PC-3 (cell line): ENCODE measurements around the gene ANKRD40. TPM values are rescaled to one million over a fixed set of nuclear protein-coding genes. Genes with fewer than 3 reads are reported as not detected.

Experiments used
- ATAC-seq: fragments of 200-7000 bp; cut with Tn5 transposase; 2 replicates; pipeline ENCODE4 v1.9.1; 2020; ENCODE audit warnings: mild to moderate bottlenecking, moderate library complexity
- BruUV-seq: library from RNA; stranded (reverse); fragments of 400-500 nt; replicated peaks from 2 replicates; lab custom pipeline; 2021; lab: Mats Ljungman, UMichigan
- CTCF ChIA-PET: fragments of 300-600 bp; sonication (Branson Sonifier 250); formaldehyde crosslinking; loops from one replicate; lab custom pipeline; 2022; ENCODE audit warnings: antibody characterized with exemption; lab: Charles Lee
- POLR2A ChIA-PET: fragments of 300-600 bp; sonication (Branson Sonifier 250); formaldehyde crosslinking; loops from one replicate; lab custom pipeline; 2022; ENCODE audit warnings: antibody characterized with exemption; ENCODE audit not compliant: unreplicated experiment; lab: Charles Lee
- DNase-seq: peaks from one replicate; pipeline ENCODE4 v3.0.0-alpha.2; 2015
- H2AFZ ChIP-seq: fragments of 300-600 bp; sonication (generic); 2 replicates; pipeline ENCODE4 v1.6.0; 2016; ENCODE audit warnings: antibody characterized with exemption, low read length
- H3F3A ChIP-seq: fragments of 300-600 bp; sonication (generic); one replicate; pipeline ENCODE4 v1.6.0; 2017; ENCODE audit warnings: antibody characterized with exemption, low read length, control low read depth, mild to moderate bottlenecking; ENCODE audit not compliant: unreplicated experiment
- H3K27ac ChIP-seq: fragments of 300-600 bp; sonication (generic); 2 replicates; pipeline ENCODE4 v1.5.1; 2016; ENCODE audit warnings: mild to moderate bottlenecking, low read length
- H3K27me3 ChIP-seq: fragments of 300-600 bp; sonication (generic); 2 replicates; pipeline ENCODE4 v1.6.1; 2016; ENCODE audit warnings: low read length, mixed read lengths
- H3K36me3 ChIP-seq: fragments of 300-600 bp; sonication (generic); 2 replicates; pipeline ENCODE4 v1.6.1; 2016; ENCODE audit warnings: low read depth, mixed run types, low read length, mixed read lengths
- H3K4me1 ChIP-seq: fragments of 300-600 bp; sonication (generic); 2 replicates; pipeline ENCODE4 v1.5.1; 2016; ENCODE audit warnings: low read length; ENCODE audit not compliant: insufficient read depth
- H3K4me2 ChIP-seq: fragments of 300-600 bp; sonication (generic); 2 replicates; pipeline ENCODE4 v1.6.0; 2016; ENCODE audit warnings: low read length
- H3K4me3 ChIP-seq: fragments of 300-600 bp; sonication (generic); 2 replicates; pipeline ENCODE4 v1.5.1; 2016; ENCODE audit warnings: mild to moderate bottlenecking, low read length, mixed read lengths
- H3K79me2 ChIP-seq: fragments of 300-600 bp; sonication (generic); 2 replicates; pipeline ENCODE4 v1.6.1; 2017; ENCODE audit warnings: low read length, mixed read lengths
- H3K9ac ChIP-seq: fragments of 300-600 bp; sonication (generic); 2 replicates; pipeline ENCODE4 v1.6.0; 2016; ENCODE audit warnings: mild to moderate bottlenecking, low read length
- H3K9me2 ChIP-seq: fragments of 300-600 bp; sonication (generic); replicated peaks from 2 replicates; pipeline ENCODE4 v1.6.1; 2016; ENCODE audit warnings: mixed run types, low read length, mixed read lengths
- H3K9me3 ChIP-seq: fragments of 300-600 bp; sonication (generic); 2 replicates; pipeline ENCODE4 v1.6.1; 2016; ENCODE audit warnings: low read length, mixed read lengths
- H4K20me1 ChIP-seq: fragments of 300-600 bp; sonication (generic); 2 replicates; pipeline ENCODE4 v1.6.1; 2016; ENCODE audit warnings: low read length, mixed read lengths
- EZH2 ChIP-seq: fragments of 300-600 bp; sonication (generic); IDR thresholded peaks from one replicate; pipeline ENCODE4 v1.6.1; 2017; ENCODE audit warnings: antibody characterized with exemption, mild to moderate bottlenecking, low read length; ENCODE audit not compliant: unreplicated experiment
- EZH2phosphoT487 ChIP-seq: fragments of 300-600 bp; sonication (generic); IDR thresholded peaks from 2 replicates; pipeline ENCODE4 v1.6.1; 2018; ENCODE audit warnings: mild to moderate bottlenecking, antibody characterized with exemption, low read length, borderline replicate concordance
- intact Hi-C: fragments of 100-400 bp; cut with micrococcal nuclease; formaldehyde crosslinking; loops from 2 replicates; pipeline ENCODE4 v1.9.0; 2023
- total RNA-seq: library from RNA; depleted of rRNA; stranded (reverse); fragments of >200 nt; gene quantifications from 2 replicates; pipeline ENCODE4 v1.2.3, GENCODE V29; 2014
- TF ChIP-seq, protein P1 (sequence below): fragments of 300-600 bp; sonication (generic); conservative IDR thresholded peaks from 2 replicates; pipeline ENCODE4 v1.5.1; 2017; ENCODE audit warnings: antibody characterized with exemption, low read depth, mild to moderate bottlenecking, low read length

Gene ANKRD40
- total RNA-seq, 1 experiment from 2014 or later = 44.2 TPM

DNA sequence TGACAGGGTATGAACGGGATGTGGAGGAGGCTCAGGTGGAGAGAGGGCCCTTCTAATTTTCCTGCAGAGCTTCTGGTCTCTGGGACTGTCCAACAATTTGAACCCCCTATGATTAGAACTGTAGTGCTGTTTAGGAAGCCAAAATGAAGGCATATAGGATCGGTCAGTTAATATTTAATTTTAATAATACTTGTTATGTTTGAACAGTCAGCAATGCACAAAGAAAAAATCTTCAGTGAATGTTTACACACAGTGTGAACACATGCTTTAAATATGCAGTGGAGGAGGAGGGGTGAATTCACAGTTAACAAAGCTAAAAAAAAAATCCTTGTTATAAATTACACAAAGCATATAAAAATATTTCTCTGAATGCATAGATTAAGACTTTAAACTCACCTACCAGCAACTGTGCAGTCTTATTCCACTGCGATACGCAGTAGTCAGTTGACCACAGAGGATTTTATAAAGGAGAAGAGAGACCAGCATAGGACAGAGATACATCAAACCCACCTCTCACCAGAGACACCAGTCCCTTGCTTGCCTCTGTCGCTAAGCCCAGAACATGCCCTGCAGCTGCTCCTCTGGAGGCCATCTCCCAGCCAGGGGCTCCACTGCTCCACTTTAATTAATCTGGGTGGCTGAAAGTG is 14.6 kb downstream of the ANKRD40 start:
- peaks cover 34% of the 10 kb centered on the region for H3K36me3 ChIP-seq
- peak; percentile 67 for ATAC-seq
- H3K4me3 ChIP-seq = peak overlapping the region; percentile 50

DNA sequence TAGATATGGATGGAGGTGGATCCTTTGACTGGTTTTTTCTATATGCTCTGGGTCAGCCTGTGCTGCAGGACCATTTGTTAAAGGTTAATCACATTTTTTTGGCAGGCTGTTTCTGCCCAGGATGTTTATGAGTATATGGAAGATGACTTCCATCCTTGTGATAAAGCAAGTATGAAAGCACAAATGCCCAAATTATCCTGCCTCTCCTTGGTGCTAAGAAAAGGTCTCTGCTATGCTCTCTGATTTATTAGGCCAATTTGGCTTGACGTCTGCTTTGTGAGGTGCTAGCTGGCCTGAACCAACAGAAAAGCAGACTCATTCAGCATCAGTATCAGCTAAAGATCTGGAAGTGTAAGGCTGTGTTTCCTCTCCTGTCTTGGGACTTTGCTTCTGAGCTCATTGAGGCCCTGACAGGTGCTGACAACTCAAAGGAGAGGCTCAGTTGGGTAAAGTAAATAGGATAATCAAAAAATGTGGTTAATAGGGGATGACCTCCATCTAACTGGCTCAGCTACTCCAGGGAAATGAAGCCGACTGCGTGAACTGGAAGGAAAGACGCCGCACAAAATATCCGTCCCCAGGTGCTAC is 15.2 kb downstream of the ANKRD40 start:
- TF ChIP-seq, protein P1, sequence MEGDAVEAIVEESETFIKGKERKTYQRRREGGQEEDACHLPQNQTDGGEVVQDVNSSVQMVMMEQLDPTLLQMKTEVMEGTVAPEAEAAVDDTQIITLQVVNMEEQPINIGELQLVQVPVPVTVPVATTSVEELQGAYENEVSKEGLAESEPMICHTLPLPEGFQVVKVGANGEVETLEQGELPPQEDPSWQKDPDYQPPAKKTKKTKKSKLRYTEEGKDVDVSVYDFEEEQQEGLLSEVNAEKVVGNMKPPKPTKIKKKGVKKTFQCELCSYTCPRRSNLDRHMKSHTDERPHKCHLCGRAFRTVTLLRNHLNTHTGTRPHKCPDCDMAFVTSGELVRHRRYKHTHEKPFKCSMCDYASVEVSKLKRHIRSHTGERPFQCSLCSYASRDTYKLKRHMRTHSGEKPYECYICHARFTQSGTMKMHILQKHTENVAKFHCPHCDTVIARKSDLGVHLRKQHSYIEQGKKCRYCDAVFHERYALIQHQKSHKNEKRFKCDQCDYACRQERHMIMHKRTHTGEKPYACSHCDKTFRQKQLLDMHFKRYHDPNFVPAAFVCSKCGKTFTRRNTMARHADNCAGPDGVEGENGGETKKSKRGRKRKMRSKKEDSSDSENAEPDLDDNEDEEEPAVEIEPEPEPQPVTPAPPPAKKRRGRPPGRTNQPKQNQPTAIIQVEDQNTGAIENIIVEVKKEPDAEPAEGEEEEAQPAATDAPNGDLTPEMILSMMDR = no peak
- TF ChIP-seq EZH2 (no peak), EZH2phosphoT487 (no peak)
- ChIA-PET POLR2A (interaction anchor here (0.9 to 1.4 kb wide), 3 partner anchors 31 to 206 kb away, joined by 5 to 17 read pairs (median 8); no protein-coding TSS in a partner anchor), CTCF (interaction anchor here (0.6 to 1.5 kb wide), 5 partner anchors 31 to 142 kb away, joined by 3 to 6 read pairs (median 5); no protein-coding TSS in a partner anchor)
- TSS peak; percentile 20 for BruUV-seq
- H2AFZ ChIP-seq = no peak overlapping the region
- peaks cover 29% of the 10 kb centered on the region for H3K36me3 ChIP-seq
- intact Hi-C loops = loop anchor here (1.0 kb wide), 2 partner anchors 11 to 31 kb away; no protein-coding TSS in a partner anchor
- H3K79me2 ChIP-seq = peaks cover 15% of the 10 kb centered on the region
- no peaks in the 10 kb centered on the region for H4K20me1 ChIP-seq
- peaks cover 17% of the 10 kb centered on the region for H3F3A ChIP-seq
- peaks cover 86% of the 10 kb centered on the region for H3K4me1 ChIP-seq
- peak overlapping the region; percentile 51 for H3K9ac ChIP-seq
- no peaks in the 10 kb centered on the region for H3K9me3 ChIP-seq
- H3K27me3 ChIP-seq = no peaks in the 10 kb centered on the region
- peak overlapping the region; percentile 50 for H3K4me3 ChIP-seq
- peak overlapping the region; percentile 86 for H3K27ac ChIP-seq
- ATAC-seq (peak; percentile 23), DNase-seq (peak; percentile 67)
- peak overlapping the region; percentile 82 for H3K4me2 ChIP-seq
- no peaks in the 10 kb centered on the region for H3K9me2 ChIP-seq

More for the DNA sequence above, 14.6 kb downstream of the ANKRD40 start:
- Histone ChIP-seq H3K9me2 (no peaks in the 10 kb centered on the region), H3K79me2 (peaks cover 21% of the 10 kb centered on the region), H3F3A (peaks cover 17% of the 10 kb centered on the region), H3K9ac (peak overlapping the region; percentile 51), H3K9me3 (no peaks in the 10 kb centered on the region), H3K27me3 (no peaks in the 10 kb centered on the region), H2AFZ (no peak overlapping the region), H3K4me2 (peak overlapping the region; percentile 82), H3K27ac (peak overlapping the region; percentile 86), H3K4me1 (peaks cover 91% of the 10 kb centered on the region), H4K20me1 (no peaks in the 10 kb centered on the region)
- DNase-seq = peak; percentile 94
- ChIA-PET POLR2A (interaction anchor here (0.6 to 1.4 kb wide), 4 partner anchors 12 to 206 kb away, joined by 5 to 17 read pairs (median 9); no protein-coding TSS in a partner anchor), CTCF (interaction anchor here (0.6 to 1.5 kb wide), 8 partner anchors 31 to 211 kb away, joined by 3 to 9 read pairs (median 5); no protein-coding TSS in a partner anchor)
- TF ChIP-seq EZH2 = no peak
- TF ChIP-seq, protein P1 = no peak
- BruUV-seq = no TSS peak
- intact Hi-C loops = loop anchor here (1.0 kb wide), 2 partner anchors 12 to 32 kb away; no protein-coding TSS in a partner anchor
